Stromal cell of bone marrow (primary cell): ENCODE measurements around the gene BRIP1.
A peak's percentile ranks its signal among the peaks of the same experiment; 100 is the strongest.
"Not testable (repeated sequence)": the region's sequence is repeated elsewhere in the genome, so short reads cannot be mapped to it uniquely, and the experiment has no call there.

Source experiments
- DNase-seq: peaks from one replicate; pipeline ENCODE4 v3.0.0-alpha.2; 2012; ENCODE audit warnings: low read depth

The BRIP1 gene

GRCh38 chr17:61827649-61828395 is 35.5 kb downstream of the BRIP1 start:
- DNase-seq, result no peak

- DNase-seq, result not testable (repeated sequence)
Measured at GRCh38 chr17:61826866-61827265, 36.5 kb downstream of the BRIP1 start.

GRCh38 chr17:61826198-61826597 is 37.1 kb downstream of the BRIP1 start:
- DNase-seq, result not testable (repeated sequence)

GRCh38 chr17:61825448-61826137 is 37.7 kb downstream of the BRIP1 start:
- DNase-seq, result no peak

GRCh38 chr17:61822326-61823285 is 40.7 kb downstream of the BRIP1 start:
- DNase-seq, result no peak

- DNase-seq, result no peak
Measured at GRCh38 chr17:61821655-61822054, 41.7 kb downstream of the BRIP1 start.

GRCh38 chr17:61819265-61819664 is 44.1 kb downstream of the BRIP1 start:
- DNase-seq, result not testable (repeated sequence)

GRCh38 chr17:61818225-61818624 is 45.1 kb downstream of the BRIP1 start:
- DNase-seq, result no peak

GRCh38 chr17:61817452-61817851 is 45.9 kb downstream of the BRIP1 start:
- DNase-seq, result no peak

GRCh38 chr17:61816538-61816937 is 46.8 kb downstream of the BRIP1 start:
- no peak for DNase-seq

- DNase-seq, result no peak
Measured at GRCh38 chr17:61815863-61816503, 47.3 kb downstream of the BRIP1 start.

GRCh38 chr17:61814485-61814884 is 48.8 kb downstream of the BRIP1 start:
- no peak for DNase-seq

GRCh38 chr17:61813211-61813610 is 50.1 kb downstream of the BRIP1 start:
- DNase-seq, result no peak

- DNase-seq, result no peak
Measured at GRCh38 chr17:61812747-61813146, 50.6 kb downstream of the BRIP1 start.

- peak; percentile 16 for DNase-seq
Measured at GRCh38 chr17:61809816-61810392, 53.4 kb downstream of the BRIP1 start.

GRCh38 chr17:61808442-61808841 is 54.9 kb downstream of the BRIP1 start:
- no peak for DNase-seq

- no peak for DNase-seq
Measured at GRCh38 chr17:61806936-61807335, 56.4 kb downstream of the BRIP1 start.

GRCh38 chr17:61806081-61806828 is 57.1 kb downstream of the BRIP1 start:
- no peak for DNase-seq

GRCh38 chr17:61805399-61805798 is 57.9 kb downstream of the BRIP1 start:
- DNase-seq, result peak; percentile 21

- no peak for DNase-seq
Measured at GRCh38 chr17:61803796-61804195, 59.5 kb downstream of the BRIP1 start.

GRCh38 chr17:61803216-61803615 is 60.1 kb downstream of the BRIP1 start:
- DNase-seq, result no peak
